SU-DHL-6 (cell line): ENCODE data around the gene NDUFA12.

ENCODE experiments used
- EZH2phosphoT487 ChIP-seq: fragments of 200-600 bp; sonication (generic), shearing (Covaris generic); conservative IDR thresholded peaks from 2 replicates; pipeline ENCODE4 v1.6.1; 2018; ENCODE audit warnings: mild to moderate bottlenecking, antibody characterized with exemption, low read length, moderate library complexity, mixed read lengths
- TF ChIP-seq, protein P1 (sequence below): fragments of 200-600 bp; sonication (generic); IDR thresholded peaks from one replicate; pipeline ENCODE4 v1.5.1; 2017; ENCODE audit warnings: antibody characterized with exemption, mild to moderate bottlenecking, low read length, moderate library complexity; ENCODE audit not compliant: insufficient read depth, poor library complexity, severe bottlenecking

DNA sequence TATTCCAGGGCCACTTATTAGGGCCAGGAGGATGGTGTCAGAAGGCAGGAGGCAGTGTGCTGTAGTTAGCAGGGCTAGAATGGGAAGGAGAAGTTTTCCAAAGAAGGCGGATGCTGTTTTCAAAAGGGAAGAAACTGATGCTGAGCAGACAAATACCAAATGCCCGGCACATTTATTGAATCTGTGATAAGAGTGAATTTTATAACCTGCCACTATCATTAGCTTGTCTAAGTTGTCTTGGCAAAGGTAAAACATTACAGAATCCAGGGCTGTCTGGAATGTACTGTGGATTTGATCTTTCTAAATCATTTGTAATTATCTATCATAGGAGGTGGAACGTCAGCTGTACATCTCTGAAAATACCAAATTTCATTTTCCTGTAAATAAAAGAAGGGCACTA is 40.8 kb downstream of the NDUFA12 start:
- TF ChIP-seq, protein P1, sequence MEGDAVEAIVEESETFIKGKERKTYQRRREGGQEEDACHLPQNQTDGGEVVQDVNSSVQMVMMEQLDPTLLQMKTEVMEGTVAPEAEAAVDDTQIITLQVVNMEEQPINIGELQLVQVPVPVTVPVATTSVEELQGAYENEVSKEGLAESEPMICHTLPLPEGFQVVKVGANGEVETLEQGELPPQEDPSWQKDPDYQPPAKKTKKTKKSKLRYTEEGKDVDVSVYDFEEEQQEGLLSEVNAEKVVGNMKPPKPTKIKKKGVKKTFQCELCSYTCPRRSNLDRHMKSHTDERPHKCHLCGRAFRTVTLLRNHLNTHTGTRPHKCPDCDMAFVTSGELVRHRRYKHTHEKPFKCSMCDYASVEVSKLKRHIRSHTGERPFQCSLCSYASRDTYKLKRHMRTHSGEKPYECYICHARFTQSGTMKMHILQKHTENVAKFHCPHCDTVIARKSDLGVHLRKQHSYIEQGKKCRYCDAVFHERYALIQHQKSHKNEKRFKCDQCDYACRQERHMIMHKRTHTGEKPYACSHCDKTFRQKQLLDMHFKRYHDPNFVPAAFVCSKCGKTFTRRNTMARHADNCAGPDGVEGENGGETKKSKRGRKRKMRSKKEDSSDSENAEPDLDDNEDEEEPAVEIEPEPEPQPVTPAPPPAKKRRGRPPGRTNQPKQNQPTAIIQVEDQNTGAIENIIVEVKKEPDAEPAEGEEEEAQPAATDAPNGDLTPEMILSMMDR: no peak
- no peak for TF ChIP-seq EZH2phosphoT487
